HG02759 (cell line): ENCODE results near the gene FRMPD2.
"Not testable (repeated sequence)": the region's sequence is repeated elsewhere in the genome, so short reads cannot be mapped to it uniquely, and the experiment has no call there.

ENCODE experiments used
- ATAC-seq: cut with Tn5 transposase; IDR thresholded peaks from one replicate; pipeline ENCODE4 v1.9.1; 2021; ENCODE audit warnings: mild to moderate bottlenecking, moderate library complexity; ENCODE audit not compliant: unreplicated experiment

FRMPD2 gene

DNA sequence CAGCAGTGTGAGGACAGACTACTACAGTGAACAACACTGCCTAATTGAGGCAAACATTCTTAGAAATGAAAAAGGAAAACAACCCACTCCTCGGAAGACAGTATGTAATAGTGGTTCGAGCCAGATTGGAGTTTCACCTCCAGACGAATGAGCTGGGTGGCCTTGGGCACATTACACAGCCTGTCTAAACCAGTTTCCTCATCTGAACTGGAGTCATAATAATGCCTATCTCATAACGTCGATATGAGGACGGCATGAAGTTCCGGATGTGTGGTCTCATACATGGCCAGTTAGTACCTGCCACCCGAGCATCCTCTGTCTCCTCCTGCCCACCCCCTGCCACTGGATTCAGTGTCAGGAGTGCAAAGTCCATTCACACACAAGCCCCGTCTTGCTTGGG lies 15.8 kb upstream of the FRMPD2 start:
- ATAC-seq: no peak

- ATAC-seq: peak; percentile 44
Observed at GRCh38 chr10:48289501-48290238, 15.2 kb upstream of the FRMPD2 start.

- ATAC-seq: no peak
Observed at GRCh38 chr10:48288661-48289060, 14.2 kb upstream of the FRMPD2 start.

GRCh38 chr10:48287417-48288391 lies 13.2 kb upstream of the FRMPD2 start:
- ATAC-seq: peak; percentile 50

- ATAC-seq: no peak
Observed at GRCh38 chr10:48286356-48286755, 11.9 kb upstream of the FRMPD2 start.

GRCh38 chr10:48285710-48286109 lies 11.2 kb upstream of the FRMPD2 start:
- peak; percentile 48 for ATAC-seq

DNA sequence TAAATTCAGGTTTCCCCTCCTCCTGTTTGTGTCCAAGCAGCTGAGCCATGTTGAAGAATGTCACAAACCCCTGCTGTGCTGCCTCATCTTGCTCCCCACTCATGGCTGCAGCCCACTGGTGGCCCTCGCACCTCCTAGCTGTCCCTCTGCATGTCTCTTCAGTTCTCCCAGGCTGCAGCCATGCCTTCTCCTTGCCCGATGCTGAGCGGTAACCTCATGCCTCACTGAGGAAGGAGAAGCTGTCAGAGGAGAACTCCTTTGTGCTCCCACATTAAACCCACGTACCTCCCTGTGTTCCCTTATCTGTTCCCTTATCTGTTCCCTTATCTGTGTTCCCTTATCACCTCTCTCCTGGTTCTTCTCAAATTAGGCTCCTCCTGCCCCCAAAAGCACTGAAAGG lies 10.3 kb upstream of the FRMPD2 start:
- no peak for ATAC-seq

- ATAC-seq: no peak
Observed at GRCh38 chr10:48284002-48284546, 9.6 kb upstream of the FRMPD2 start.

DNA sequence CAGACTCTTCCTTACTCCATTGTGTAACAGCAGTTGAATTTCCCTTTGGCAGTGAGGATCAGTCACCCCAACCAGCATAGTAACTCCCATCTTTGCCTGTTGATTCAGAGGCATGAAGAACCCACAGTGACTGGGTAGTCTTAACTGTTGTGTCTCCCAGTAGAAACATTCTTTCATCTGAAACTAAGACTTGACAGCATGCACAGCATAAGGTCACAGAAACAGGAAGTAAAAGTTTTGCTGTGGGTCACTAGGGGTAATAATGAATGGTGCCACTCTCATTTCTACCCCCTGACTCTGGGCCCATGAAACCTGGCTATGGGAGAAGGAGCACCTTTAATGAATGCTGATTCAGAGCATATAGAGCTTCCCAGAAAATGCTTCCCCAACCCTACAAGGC lies 8.3 kb upstream of the FRMPD2 start:
- ATAC-seq: peak; percentile 54

- ATAC-seq: not testable (repeated sequence)
Observed at GRCh38 chr10:48281697-48282096, 7.2 kb upstream of the FRMPD2 start.

DNA sequence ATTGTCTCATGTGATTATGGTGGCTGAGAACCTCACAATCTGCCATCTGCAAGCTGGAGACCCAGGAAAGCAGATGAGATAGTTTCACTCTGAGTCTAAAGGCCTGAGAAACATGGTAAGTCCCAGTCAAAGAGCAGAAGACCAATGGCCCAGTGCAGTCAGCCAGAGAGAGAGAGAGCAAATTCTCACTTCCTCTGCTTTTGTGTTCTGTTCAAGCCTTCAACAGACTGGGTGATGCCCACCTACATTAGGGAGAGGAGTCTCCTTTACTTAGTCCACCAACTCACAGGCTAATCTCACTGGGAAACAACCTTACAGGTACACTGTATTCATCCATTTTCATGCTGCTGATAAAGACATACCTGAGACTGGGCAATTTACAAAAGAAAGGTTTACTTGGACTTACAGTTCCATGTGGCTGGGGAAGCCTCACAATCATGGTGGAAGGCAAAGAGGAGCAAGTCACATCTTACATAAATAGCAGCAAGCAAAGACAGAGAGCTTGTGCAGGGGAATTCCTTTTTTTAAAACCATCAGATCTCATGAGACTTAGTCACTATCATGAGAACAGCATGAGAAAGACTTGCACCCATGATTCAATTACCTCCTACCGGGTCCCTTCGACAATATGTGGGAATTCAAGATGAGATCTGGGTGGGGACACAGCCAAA lies 4.7 kb upstream of the FRMPD2 start:
- peak; percentile 84 for ATAC-seq

DNA sequence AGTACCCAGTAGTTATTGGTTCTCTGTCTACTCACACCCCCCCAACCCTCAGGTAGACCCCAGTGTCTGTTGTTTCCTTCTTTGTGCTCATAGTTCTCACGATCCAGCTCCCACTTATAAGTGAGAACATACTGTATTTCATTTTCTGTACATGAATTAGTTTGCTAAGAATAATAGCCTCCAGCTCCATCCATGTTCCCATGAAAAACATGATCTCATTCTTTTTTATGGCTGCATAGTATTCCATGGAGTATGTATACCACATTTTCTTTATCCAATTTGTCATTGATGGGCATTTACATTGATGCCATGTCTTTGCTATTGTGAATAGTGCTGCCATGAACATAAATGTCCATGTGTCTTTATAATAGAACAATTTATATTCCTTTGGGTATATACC lies 2.6 kb upstream of the FRMPD2 start:
- ATAC-seq: no peak

DNA sequence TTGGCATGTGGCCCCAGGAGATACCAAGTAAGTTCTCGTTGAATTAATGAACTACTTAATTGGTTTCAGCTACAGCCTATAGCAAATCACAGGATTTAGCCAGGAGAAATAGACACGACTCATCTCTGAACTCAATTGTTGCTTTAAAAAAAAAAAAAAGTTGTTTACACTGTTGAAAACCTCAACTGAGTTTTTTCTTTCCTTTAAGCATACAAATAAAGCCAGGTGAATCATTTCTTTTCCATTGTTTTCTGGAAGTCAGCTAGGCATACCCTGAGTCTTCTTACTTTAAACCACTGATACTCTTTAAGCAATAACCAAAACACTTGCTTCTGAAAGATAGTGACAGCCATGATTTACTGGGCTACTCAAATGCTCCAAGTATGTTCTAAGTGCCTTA lies 755 bp downstream of the FRMPD2 start:
- ATAC-seq: no peak

GRCh38 chr10:48272682-48273081 lies 1.8 kb downstream of the FRMPD2 start:
- ATAC-seq: no peak

DNA sequence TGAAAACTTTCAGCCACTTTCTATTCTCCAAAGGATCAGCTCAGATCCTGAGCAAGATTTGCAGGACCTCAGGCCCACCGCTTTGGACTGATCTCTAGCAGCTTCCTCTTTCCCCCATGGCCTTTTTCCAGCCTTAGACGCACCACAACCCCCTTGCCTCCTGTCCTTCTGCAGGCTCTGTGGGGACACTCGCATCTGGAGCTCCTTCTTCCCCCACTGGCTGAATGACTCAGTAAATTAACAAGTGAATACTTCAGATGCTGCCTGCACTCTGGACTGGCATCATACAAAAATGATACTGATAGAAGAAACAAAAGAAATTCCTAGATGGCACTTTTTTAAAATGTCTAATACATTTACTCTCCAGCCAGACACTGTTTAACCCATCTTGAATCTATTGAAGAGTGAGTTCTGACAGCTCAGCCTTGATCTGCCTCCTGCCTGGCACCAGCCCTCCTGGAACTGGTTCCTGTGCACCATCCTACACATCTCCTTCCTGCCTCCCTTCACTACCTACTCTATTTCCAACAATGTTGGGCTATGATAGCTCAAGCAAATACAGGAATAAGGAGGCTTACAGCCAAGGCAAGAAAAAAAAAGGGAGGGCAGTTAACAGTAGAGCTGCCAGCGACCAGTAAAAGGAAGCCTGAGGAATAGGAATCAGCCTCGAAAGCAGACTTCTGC lies 3.3 kb downstream of the FRMPD2 start:
- ATAC-seq: no peak

DNA sequence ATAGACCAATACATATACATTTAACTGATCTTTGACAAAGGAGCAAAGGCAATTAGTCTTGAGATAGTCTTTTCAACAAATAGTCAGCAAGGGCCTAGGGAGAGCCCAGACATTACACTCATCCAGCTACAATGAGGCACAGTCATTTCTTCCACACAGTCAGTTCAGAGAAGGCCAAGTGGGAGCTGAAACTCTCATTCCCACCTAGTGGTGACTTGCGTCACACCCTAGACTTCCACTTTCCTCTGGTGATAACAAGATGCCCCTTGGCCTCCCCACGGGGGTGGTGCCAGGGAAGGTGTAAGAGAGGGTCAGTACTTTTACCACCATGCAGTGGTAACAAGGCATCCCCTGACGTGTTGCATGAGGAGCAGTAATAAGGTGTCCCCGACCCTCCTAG lies 8.0 kb downstream of the FRMPD2 start:
- no peak for ATAC-seq

GRCh38 chr10:48258105-48258504 lies 16.4 kb downstream of the FRMPD2 start:
- ATAC-seq: no peak

DNA sequence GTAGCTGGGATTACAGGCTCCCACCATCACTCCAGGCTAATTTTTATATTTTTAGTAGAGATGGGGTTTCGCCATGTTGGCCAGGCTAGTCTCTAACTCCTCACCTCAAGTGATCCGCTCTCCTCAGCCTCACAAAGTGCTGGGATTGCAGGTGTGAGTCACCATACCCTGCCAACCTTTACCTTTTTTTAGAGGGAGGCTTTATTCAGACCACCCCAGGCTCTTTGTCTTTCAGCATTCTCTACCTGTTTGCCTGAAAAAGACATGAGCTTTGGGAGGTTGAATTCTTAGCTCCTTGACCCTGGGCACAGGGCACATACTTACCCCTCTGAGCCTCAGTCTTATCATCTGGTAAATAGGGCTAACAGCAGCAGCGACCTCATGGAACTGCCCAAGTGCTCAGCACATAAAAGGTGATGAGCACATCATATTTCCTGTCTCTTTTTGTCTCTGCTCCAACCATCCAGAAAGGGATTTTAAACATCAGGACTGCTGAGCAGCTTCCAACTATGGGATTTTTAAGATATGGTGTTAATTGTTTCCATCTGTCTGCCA lies 17.0 kb downstream of the FRMPD2 start:
- ATAC-seq: no peak

DNA sequence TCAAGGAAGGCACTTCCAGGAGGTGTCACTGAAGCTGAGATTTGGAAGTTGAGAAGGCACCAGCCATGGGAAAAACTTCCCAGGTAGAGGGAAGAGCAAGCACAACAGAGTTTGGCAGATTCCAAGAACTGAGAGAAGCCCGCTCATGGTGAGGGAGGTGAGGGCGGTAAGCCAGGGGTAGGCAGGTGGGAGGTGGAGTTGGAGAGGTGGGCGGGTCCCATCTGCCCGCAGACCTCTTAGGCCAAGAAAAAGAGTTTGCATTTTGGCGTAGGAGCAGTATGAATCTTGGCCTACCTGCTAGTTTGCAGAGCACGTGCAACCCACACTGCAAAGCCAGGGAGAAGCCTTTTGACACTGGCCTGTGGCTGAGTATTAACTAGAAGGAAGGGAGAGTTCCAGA lies 18.8 kb downstream of the FRMPD2 start:
- no peak for ATAC-seq
